Measurements from ENCODE around the gene NTNG1.
"Not testable (repeated sequence)": the region's sequence is repeated elsewhere in the genome, so short reads cannot be mapped to it uniquely, and the experiment has no call there.

The NTNG1 gene

DNA sequence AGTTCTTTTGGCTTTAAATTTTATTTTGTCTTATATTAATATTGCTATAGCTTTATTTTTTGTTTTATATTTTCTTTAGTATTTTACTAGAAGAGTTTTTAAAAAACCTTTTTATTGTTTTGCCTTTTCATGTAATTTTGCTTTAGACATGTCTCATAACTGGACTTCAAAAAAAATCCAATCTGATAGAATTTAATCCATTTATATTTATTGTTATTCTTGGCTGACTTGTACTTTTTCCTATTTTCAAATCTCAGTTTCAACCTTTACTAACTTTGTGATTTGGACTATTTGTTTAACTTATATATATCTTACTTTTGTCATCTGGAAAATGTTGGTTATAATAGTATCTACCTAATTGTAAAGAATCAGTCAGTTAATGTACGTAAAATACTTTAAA, 61.2 kb downstream of the NTNG1 start:
- DNase-seq, result no peak

DNA sequence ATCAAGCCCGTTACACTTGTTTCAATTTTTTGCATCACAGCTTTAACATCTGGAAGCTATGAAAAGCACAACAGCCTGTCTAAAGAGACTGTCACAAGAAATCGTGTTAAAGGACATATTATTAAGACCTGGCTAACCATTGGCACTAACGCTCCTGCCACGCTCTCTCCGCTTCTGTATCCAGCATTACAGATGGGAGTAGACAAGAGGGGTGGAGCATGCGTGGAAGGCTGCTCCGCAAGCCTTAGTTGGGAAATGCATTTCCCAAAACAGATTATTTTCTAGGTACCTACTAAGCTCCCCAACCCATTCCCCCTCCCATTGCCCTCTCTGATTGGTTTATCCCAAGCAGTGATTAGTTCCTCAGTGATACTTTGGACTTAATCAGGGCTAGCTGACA, 72.4 kb downstream of the NTNG1 start:
- no peak for DNase-seq

DNA sequence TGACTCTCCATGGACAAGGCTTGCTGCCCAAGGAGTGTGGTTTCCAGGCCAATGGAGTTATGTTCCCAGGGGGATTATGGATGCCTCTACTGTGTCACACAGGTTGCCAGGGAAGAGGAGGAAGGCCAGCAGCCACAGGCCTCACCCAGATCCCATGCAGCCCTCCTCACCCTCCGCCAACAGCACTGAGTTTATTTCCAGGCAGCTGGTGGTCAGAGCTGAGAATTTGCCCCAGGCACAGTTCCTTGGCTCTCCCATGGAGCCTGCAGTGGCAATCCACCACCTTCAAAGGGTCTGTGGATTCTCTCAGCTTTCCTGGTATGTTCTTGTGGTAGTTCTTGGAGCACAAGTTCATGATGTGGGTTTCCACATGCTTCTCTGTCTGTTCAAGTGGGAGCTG, 79.2 kb downstream of the NTNG1 start:
- DNase-seq, result no peak

DNA sequence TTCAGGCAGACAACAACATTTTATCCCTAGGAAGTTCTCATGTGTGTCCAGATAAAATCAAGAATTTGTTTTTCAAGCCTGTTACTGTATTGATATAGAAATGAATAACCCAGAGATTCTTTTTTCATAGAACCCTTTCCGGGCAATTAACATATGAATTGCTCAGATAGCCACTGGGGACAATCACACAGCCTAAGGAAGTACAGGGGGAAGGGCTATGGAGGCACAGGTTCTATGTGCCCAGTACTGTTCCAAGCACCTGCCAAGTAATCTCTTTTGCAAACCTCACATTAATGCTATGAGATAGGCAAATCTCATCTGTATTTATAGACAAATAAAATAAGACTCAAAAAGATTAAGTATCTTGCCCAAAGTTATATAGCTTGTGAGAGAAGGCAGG, 84.9 kb downstream of the NTNG1 start:
- no peak for DNase-seq

DNA sequence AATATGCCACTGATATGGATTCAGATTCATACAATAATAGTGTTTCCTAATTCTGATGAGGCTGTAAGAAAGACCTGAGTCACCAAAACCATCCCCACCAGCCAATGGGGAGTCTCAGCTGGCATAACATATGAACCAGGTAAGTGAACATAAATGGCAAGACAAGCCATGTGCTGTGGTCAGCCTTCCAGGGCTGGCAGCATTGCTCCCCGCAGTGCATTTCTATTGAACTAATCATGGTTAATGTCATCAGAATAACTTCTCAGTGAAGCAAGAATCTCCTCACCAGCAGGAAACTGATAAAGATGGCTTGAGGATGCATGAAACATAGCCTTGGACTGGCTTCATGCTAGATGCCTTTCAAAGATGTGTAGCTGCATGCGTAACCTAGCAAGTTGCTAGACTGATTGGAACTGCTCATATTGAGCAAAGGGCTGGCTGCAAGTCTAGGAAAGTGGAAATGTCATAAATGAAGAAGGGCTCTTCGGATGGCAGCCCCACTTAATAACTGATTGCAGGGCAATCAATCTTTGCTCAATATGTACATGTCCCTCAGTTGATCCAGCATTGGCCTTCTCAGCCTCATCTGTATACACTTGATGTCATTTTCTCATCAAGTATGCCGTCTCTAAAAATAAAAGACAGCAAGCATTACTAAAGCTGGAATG, 88.0 kb downstream of the NTNG1 start:
- DNase-seq, result no peak

DNA sequence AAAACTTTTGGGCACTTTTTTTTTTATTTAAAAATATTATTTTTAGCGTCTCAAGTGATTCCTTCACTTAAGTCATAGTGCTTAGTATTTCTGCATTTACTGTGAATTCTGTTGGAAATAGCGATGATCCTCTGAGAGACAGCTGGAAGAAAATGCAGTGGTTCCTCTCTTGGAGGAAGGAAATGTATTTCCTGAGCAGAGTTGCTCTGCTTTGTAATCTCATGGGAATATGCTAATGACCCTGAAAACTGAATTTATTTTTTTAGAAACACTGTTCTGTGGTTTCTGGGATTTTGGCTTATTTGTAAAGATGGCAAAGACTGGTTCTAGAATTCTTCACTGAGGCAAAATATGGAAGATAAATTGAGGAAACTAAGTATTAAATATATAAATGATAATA, 88.9 kb downstream of the NTNG1 start:
- no peak for DNase-seq

DNA sequence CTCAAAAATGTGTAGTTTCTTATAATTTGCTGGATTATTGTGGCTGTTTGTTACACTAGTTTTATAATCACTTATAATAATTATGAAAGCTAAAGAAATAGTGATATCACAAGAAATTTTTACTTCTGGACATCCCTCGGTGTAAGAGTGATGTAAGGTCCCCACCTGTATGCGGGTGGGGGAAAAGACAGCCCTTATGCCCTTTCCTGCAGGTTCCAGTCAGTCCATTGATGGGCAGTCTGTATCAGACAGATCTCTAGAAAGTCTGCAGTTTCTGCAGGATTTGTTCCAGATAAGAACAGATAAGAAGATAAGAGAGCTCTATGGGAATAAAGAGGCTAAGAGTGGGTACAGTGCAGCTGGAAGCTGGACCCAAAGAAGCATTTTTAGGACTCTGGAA, 89.3 kb downstream of the NTNG1 start:
- no peak for DNase-seq

DNA sequence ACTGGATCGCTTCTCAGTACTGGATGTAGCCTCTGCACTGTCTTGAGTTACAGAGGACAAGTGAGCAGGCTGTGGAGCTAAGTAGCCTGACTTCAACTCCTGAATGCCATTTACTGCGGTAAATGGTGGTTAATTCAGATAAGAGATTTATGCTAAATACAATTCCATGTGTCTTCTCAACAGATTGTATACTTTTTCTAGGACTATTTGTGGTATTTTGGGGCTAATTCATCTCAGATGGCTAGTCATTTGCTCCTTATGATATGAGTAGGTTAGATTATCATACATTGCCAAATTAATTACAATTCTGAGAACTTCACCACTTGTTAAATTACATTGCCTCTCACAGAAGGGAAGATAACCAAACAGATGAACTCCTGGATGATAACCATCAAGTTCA, 90.5 kb downstream of the NTNG1 start:
- no peak for DNase-seq

DNA sequence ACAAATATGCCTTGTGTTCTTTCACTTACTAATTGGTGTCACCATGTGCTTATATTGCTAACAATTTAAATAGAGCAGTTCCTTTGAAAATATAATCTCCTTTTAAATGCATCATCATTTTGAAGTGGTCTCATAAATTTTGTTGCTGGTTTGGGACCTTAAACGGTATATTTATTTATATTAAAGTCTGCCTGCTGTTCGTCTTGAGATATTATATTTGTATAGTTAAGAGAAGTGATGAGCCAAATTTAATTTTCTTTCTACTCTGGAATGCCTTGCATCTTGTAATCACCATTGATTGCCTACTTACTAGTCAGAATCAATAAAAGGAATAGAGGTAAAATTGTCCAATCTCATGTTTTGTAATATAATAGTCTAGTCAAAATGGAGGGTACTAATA, 91.6 kb downstream of the NTNG1 start:
- no peak for DNase-seq

DNA sequence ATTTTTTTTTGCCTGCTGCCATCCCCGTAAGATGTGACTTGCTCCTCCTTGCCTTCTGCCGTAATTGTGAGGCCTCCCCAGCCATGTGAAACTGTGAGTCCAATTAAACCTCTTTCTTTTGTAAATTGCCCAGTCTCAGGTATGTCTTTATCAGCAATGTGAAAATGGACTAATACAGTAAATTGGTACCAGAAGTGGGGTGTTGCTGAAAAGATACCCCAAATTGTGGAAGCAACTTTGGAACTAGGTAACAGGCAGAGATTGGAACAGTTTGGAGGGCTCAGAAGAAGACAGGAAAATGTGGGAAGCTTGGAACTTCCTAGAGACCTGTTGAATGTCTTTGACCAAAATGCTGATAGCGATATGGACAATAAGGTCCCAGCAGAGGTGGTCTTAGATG, 95.9 kb downstream of the NTNG1 start:
- not testable (repeated sequence) for DNase-seq

DNA sequence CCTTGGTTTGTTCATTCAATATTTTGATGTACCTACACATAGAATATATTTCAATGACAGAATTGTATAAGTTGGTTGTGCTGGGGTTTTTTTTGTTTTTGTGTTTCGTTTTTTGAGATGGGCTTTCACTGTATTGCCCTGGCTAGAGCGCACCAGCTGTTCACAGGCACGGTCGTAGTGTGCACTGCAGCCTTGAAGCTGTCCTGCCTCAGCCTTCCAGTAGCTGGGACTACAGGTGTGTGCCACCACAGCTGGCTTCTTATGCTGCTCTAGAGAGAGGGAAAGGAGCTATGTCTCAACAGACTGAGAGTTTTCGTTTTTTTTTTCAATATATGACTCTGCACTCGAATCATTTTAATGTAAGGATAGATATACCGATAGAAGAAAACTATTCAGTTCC, 102.6 kb downstream of the NTNG1 start:
- no peak for DNase-seq

DNA sequence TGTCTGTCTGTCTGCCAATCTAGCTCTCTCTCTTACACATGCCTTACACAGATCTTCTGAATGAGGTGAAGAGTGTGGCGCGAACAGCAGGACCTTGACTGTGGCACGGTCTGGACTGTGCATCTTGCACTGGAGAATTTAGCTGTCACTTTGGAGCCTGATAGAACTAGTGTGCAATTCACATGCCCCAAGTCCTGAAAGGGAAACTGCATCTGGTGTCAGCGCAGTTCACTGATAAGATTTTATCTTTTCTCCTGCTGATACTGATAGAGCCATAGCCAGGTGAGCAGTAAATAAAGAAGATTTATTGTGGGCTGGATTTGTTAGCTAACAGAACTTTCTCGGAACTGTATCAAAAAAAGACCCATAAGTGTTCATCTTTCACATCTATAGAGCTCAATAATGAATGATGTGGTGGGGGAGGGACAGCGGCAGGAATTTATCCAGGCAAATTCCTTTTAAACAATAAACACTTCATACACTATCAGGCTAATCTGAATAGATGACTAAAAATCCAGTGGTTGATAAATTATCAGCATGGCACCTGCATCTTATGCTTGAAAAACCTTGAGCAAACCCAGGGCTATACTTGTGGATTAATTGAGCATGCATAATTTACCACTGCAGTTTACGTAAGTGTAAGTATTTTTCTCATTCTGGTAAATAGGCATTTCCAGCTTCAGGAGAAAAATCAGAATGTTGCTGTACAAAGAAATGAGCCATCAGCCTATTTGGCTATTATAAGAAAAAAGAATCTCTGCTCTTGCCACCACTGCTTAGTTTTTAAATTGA, 104.1 kb downstream of the NTNG1 start:
- DNase-seq, result no peak

DNA sequence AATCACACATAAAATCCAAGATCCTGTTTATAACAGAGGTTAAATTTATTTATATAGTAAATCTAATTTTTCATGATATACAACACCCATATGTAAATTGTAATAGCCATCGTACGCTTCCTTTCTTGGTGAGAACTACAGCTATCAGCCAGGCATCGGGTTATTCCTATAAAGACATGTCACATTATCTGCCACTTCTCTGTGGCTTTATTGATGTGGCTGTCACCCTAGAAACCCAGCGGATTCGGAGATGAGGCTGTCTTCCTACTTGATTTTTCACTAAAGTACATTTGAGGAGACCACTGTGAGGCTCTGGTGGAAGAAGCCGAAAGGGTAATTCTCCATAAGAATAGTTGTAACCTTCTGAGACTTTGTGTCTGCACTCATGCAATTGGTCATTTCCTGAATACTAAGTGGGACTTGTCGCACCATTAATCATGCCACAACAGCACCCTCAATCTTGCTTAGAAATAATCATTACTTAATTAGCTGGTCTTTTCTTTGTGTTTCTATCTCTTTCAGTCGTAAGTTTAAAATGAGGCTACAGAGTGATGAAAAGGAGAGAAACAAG, 106.0 kb downstream of the NTNG1 start:
- DNase-seq, result no peak

DNA sequence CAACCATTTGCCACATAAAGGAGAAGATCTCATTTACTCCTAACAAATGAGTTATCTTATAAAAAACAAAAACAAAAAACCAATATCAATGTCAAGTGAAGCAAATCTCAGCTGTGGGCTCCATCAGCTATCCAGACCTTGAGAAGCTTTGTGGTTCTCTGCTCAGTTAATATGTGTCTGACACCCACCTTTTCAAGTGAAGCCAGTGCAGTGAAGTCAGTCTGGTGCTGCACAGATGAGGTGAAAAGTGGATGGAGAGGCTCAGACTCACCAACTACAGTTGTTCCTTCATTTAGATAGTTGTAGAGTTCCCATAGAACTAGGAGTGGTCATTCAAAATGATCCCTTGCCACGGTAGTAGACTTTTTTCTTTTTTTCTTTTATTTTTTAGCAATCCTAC, 106.8 kb downstream of the NTNG1 start:
- no peak for DNase-seq

DNA sequence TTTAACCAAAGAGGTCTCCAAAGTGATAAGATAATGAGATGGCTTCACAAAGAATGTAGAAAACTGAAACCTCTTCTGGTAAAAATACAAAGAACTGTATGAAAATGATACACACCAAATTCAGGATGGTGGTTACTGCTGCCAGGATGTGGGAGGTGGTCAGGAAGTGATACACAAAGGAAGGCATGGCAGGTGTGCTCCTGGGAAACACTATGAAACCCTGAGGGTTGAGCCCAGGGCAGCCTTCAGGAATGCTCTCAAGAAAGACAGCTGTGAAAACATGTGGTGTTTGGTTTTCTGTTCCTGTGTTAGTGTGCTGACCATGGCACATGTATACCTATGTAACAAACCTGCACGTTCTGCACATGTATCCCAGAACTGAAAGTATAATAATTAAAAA, 109.3 kb downstream of the NTNG1 start:
- no peak for DNase-seq

DNA sequence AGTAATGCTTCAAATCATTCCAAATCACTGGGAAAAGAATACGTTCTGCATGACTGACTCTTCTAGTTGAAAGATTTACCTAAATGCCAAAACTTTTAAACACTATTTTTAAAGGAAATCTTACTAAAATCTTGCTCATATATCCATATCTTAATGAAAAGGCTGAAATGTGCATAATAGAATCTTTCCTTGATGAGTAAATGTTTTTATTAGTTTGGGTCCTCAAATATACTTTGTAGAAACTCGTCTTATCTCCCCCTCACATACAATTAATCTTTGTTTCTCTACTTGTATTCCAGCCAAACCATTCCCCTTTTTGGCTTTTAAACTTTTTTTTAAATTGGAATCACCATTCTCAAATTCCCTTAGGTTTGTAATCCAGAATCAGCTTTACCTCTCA, 110.2 kb downstream of the NTNG1 start:
- DNase-seq, result no peak

DNA sequence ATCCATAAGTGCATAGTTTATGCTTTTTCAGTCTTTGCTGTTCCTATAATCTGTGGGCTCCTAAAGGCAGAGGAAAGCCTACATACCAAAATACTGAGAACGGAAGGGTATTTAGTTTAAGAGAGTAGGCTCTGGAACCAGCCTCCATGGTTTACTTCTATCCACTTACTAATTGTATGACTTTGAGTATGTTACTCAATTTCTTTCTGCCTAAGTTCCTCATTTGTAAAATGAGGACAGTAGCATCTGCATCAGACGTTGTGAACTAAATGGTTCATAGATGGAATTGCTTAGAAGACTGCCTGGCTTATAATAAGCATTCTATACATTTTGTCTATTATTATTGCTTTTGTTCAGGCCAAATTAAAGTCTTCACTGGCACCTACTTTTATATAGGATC, 111.0 kb downstream of the NTNG1 start:
- no peak for DNase-seq

DNA sequence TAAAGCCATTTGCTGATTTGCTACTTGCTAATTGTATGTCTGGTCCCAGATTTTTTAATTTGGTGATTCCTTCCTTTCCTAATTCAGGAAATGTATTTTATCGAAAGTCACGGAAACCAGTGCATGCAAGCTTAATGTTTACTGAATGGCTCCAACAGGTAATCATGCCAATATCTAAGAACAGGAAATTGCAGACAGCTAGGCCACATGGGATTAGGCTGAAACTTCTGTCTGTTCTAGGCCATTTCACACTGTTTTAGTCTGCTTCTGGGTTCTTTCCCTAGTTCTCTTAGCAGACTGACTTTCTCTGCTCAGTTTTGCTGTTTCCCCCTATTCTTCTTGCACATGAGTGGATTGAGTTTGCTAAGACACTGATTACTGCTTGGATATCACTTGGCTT, 111.4 kb downstream of the NTNG1 start:
- no peak for DNase-seq

DNA sequence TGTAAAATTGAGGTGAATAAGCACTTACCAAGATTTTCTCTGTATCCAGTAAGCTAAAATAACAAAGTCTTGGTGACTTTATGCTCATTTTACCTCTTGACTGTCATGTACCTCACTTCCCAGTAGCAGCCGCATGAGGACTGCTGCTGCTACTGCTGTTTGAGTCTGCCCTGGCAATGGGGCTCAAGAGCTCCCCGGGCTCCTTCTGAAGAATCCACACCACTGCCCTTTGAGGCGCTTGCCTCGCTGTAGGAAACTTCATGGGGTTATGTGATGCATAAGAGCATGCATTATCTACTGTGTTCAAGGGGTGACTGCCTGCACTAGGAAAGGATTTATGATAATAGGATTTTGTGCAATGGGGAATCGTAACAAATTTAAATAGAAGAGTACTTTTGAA, 113.5 kb downstream of the NTNG1 start:
- DNase-seq, result no peak

DNA sequence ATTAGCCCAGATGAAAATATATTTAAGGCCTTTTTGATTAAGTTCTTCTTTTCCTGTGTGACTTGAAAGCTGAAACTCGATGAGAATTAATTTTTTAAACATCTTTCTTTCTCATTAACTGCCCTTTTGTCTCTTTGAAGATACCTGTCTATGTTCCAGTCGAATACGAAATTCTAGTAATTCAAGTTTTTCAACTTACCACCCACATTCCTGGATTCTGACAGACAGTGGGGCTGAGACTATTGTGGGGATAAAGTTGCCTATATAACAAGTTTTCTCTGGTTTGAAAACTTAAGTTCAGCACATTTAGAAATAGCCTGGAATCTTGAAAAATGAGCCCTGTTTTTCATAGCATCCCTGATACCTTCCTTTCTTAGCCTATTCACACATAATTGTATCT, 114.6 kb downstream of the NTNG1 start:
- no peak for DNase-seq

DNA sequence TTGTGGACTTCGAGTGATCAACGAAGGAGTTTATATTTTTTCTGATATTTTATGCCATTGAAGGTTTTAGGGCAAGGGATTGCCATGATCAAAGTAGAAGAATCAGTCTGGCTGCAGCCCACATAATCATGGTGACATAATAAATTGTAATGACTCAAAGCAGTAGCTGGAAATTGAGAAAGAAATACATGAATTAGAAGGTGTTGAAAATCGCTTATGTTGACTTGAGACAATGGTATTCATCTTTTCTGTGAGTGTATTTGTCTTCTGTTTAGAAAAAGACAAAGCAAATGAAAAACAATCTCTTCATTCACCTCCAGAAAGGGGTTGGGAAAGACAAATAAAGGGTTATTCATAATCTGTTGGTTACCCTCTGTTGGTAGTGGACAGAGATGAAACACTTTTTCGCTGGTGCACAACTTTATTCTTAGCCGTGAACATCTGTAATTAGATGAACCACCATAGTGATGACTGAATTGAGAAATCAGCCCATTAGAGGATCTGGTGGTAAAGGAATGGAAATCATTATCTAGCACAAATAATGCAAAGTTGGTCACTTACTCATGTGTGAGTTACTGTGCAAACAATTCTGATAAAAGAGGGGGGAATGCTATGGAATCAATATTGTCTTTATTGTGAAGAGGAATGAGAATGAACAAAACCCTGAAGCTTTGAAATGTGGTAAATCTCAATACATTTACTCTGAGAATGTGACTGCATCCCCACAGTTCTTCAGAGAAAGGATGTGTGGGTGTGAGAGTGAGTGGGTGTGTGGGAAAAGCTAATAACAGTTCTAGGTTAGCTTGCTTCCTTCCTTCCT, 121.8 kb downstream of the NTNG1 start:
- no peak for DNase-seq

DNA sequence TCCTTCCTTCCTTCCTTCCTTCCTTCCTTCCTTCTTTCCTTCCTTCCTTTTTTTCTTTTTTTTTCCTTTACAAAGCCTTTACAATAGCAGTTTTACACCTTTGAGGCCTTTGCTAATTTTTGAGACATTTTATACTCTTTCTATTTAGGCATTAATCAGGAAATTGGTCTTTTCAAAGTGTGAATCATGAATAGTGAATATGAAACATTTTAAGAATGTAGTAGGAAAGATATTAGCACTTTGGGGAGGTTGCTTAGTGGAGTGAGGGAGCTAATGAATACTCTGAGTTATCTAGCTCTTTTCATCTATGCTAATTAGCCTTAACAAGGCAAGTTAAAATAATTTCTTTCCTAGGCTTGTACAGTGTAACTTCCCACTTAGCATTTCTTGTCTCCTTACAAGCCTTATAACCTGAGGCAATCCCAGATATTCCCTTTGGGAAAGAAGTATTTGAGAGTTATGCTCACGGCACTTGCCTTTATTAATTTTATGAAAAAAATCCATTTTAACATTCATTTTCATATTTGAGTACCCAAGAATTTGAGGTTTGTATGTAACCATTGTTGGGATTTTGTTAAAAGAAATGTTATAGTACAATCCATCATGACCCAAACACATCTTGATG, 122.6 kb downstream of the NTNG1 start:
- DNase-seq, result no peak

DNA sequence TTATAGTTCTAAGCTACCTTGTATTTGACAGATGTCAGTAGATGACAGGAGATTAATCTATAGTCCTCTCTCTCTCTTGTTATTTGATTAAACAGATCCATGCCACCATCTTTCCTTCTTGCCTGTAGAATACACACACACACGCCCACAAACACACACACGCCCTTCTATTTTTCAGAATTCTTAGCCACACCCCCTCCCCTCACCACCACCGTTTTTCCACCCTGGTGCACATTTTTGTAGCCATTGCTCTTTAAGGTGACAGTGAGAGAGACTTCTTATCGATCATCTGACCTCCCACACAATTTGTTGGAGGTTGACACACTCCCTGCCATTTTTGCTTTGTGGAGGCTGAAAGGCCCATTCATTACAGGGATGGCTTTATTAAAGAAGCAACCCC, 123.2 kb downstream of the NTNG1 start:
- DNase-seq, result no peak
